Pancreas (tissue), 10 donors: ENCODE measurements around the gene ADGRE1. TPM values are rescaled to one million over a fixed set of nuclear protein-coding genes. Genes with fewer than 3 reads are reported as not detected.

Experiments
- ATAC-seq, 4 donors: fragments of 200-7000 bp; cut with Tn5 transposase; one replicate each; pipeline versions ENCODE4 v1.8.0 to v1.9.1; 2020; ENCODE audit warnings: mild to moderate bottlenecking in 4 of 4, moderate library complexity in 4 of 4
- DNase-seq, 6 donors: peaks; one replicate each; pipeline ENCODE4 v3.0.0-alpha.2; 2020
- FAIRE-seq: peaks from 2 replicates; lab custom pipeline; 2012; peaks lifted over from hg19 to GRCh38; lab: Jason Lieb, UNC
- H3K27ac ChIP-seq, 4 donors: fragments of 200-600 bp; sonication (generic); 1 replicate in 3 of 4; 2 replicates in 1 of 4; pipeline versions ENCODE4 v1.5.0 to v1.8.0; 2020
- H3K27me3 ChIP-seq, 4 donors: fragments of 200-600 bp; one replicate each; pipeline ENCODE4 v1.8.0; 2021
- H3K36me3 ChIP-seq, 3 donors: fragments of 200-600 bp; sonication (generic) in 1 of 3; one replicate each; pipeline versions ENCODE4 v1.5.0 to v1.8.0; 2020 to 2021
- H3K4me1 ChIP-seq, 3 donors: fragments of 200-600 bp; one replicate each; pipeline ENCODE4 v1.8.0; 2021
- H3K4me3 ChIP-seq, 4 donors: fragments of 200-600 bp; sonication (generic) in 2 of 4; one replicate each; pipeline versions ENCODE4 v1.5.0 to v1.8.0; 2020 to 2021
- H3K9me3 ChIP-seq, 4 donors: fragments of 200-600 bp; one replicate each; pipeline ENCODE4 v1.8.0; 2021
- CTCF ChIP-seq, 4 donors: fragments of 200-600 bp; sonication (generic) in 3 of 4; IDR thresholded peaks; one replicate each; pipeline versions ENCODE4 v1.5.0 to v1.8.0; 2021; ENCODE audit warnings: antibody characterized with exemption in 4 of 4
- WGBS, 2 donors: extraction: QIAGEN DNeasy Blood & Tissue Kit; methylation state at CpG; one replicate each; pipeline ENCODE4 v1.1.7; 2013; 5-methylcytosine and 5-hydroxymethylcytosine counted together
- intact Hi-C, 3 donors: fragments of 100-400 bp; cut with DNase I; formaldehyde crosslinking; loops; one replicate each; pipeline versions ENCODE4 v1.11.1 to v1.14.2; 2022
- polyA plus RNA-seq, 2 donors: library from polyadenylated mRNA; stranded (reverse); fragments of 200-250 nt; gene quantifications; one replicate each; pipeline ENCODE4 v1.2.3, GENCODE V29; 2013
- total RNA-seq, 6 donors: library from RNA; stranded (reverse); fragmentation: NEBNext Ultra II Directional in 4 of 6; extraction: Animal tissue kit (Norgen Biotek cat#: 25700) in 4 of 6; gene quantifications; one replicate each; pipeline versions ENCODE4 v1.2.1 to v1.2.4, GENCODE V29; 2021 to 2023
- donor health status: healthy with polysubstance abuse.
- donor health status: DM: no; HTN: no; CAD: no; lungs with moderate emphysema.
- donor health status: DM: no; HTN: no; CAD: no.
- donor health status: control.
- donor health status: control.
- donor health status: Bipolar disorder and iron deficiency.
- donor health status: DM: yes; HTN: yes; CAD: no.
- donor health status: DM: no; HTN: no; CAD: no.
- donor health status: DM: no; HTN: no; CAD: no.
- donor health status: DM: yes; HTN: yes; CAD: no.

The ADGRE1 gene
- total and polyA plus RNA-seq, 8 donors = 0.07 to 0.73 (median 0.28) TPM; not detected in 3

- DNase-seq = no peak
- ATAC-seq = no peak
- intact Hi-C loops = no loop called here
Measured at GRCh38 chr19:6856749-6857372, 30.5 kb upstream of the ADGRE1 start.

GRCh38 chr19:6861683-6862286, 25.6 kb upstream of the ADGRE1 start:
- H3K4me3 ChIP-seq = no peak overlapping the region

More at GRCh38 chr19:6856749-6857372, 30.5 kb upstream of the ADGRE1 start:
- Histone ChIP-seq H3K27ac (no peak overlapping the region), H3K4me1 (no peaks in the 10 kb centered on the region), H3K27me3 (no peaks in the 10 kb centered on the region), H3K4me3 (no peak overlapping the region), H3K9me3 (no peaks in the 10 kb centered on the region), H3K36me3 (no peaks in the 10 kb centered on the region)
- TF ChIP-seq CTCF (IDR thresholded peaks at IDR 0.05) = no peak
- whole genome bisulfite sequencing, 2 donors = 16 to 27% methylated on average over 14 of the region's 14 CpGs
- FAIRE-seq = no peak

GRCh38 chr19:6862673-6863078, 24.7 kb upstream of the ADGRE1 start:
- DNase-seq = peak; percentile 66 to 85 (median 77)
- Histone ChIP-seq H3K9me3 (no peaks in the 10 kb centered on the region), H3K27me3 (no peaks in the 10 kb centered on the region), H3K36me3 (no peaks in the 10 kb centered on the region), H3K4me3 (peak overlapping the region in 2 of 4 donors; percentile 21 to 36), H3K4me1 (peaks cover 0 to 3% (median 0%) of the 10 kb centered on the region in 3 donors), H3K27ac (peak overlapping the region in 1 of 4 donors; percentile 53)
- peak; percentile 88 to 97 (median 93) for ATAC-seq
- intact Hi-C loops = loop anchor here in 1 of 3 donors (5.0 to 10.0 kb wide), 3 partner anchors 125 to 348 kb away; partner anchors contain the start of genes GPR108 and TRIP10
- TF ChIP-seq CTCF (IDR thresholded peaks at IDR 0.05) = peak; percentile 60 to 79 (median 69)
- FAIRE-seq = no peak
- WGBS, 2 donors = 3% methylated on average over 16 of the region's 16 CpGs

More at GRCh38 chr19:6861683-6862286, 25.6 kb upstream of the ADGRE1 start:
- FAIRE-seq = no peak
- 76 to 78% methylated on average over 10 of the region's 10 CpGs for WGBS, 2 donors
- Histone ChIP-seq H3K36me3 (no peaks in the 10 kb centered on the region), H3K9me3 (no peaks in the 10 kb centered on the region), H3K27ac (no peak overlapping the region), H3K27me3 (no peaks in the 10 kb centered on the region), H3K4me1 (peaks cover 0 to 3% (median 0%) of the 10 kb centered on the region in 3 donors)
- DNase-seq = no peak
- no peak for TF ChIP-seq CTCF (IDR thresholded peaks at IDR 0.05)
- intact Hi-C loops = loop anchor here in 1 of 3 donors (5.0 to 10.0 kb wide), 3 partner anchors 124 to 347 kb away; partner anchors contain the start of genes GPR108 and TRIP10
- no peak for ATAC-seq

GRCh38 chr19:6864325-6864940, 22.9 kb upstream of the ADGRE1 start:
- Histone ChIP-seq H3K9me3 (no peaks in the 10 kb centered on the region), H3K27me3 (no peaks in the 10 kb centered on the region), H3K4me1 (peaks cover 0 to 3% (median 0%) of the 10 kb centered on the region in 3 donors), H3K4me3 (no peak overlapping the region), H3K36me3 (no peaks in the 10 kb centered on the region), H3K27ac (no peak overlapping the region)
- FAIRE-seq = no peak
- no peak for DNase-seq
- intact Hi-C loops = loop anchor here in 1 of 3 donors (5.0 to 10.0 kb wide), 3 partner anchors 127 to 350 kb away; partner anchors contain the start of genes GPR108 and TRIP10
- 42 to 49% methylated on average over 9 of the region's 9 CpGs for WGBS, 2 donors
- no peak for ATAC-seq
- no peak for TF ChIP-seq CTCF (IDR thresholded peaks at IDR 0.05)
